GM23338 (cell line): Measurements from ENCODE around the gene LMX1B. TPM values are rescaled to one million over a fixed set of nuclear protein-coding genes. Genes with fewer than 3 reads are reported as not detected.

Experiments used
- ATAC-seq: fragments of 200-7000 bp; cut with Tn5 transposase; 3 replicates; pipeline ENCODE4 v1.9.1; 2020
- DNase-seq: peaks from one replicate; pipeline ENCODE4 v3.0.0-alpha.2; 2015; ENCODE audit warnings: low spot score
- H2AFZ ChIP-seq: fragments of 200-600 bp; sonication (generic); 2 replicates; pipeline ENCODE4 v1.8.0; 2016; ENCODE audit warnings: antibody characterized with exemption, mild to moderate bottlenecking, moderate library complexity
- H3F3A ChIP-seq: fragments of 200-600 bp; sonication (generic); replicated peaks from 2 replicates; pipeline ENCODE4 v1.8.0; 2017; ENCODE audit warnings: antibody characterized with exemption, mixed run types, low read depth
- H3K27ac ChIP-seq: fragments of 200-600 bp; sonication (generic); 2 replicates; pipeline ENCODE4 v1.6.1; 2016; ENCODE audit warnings: low read depth
- H3K27me3 ChIP-seq: fragments of 200-600 bp; sonication (generic); 2 replicates; pipeline ENCODE4 v1.8.0; 2016; ENCODE audit warnings: mild to moderate bottlenecking, mixed run types, moderate library complexity; ENCODE audit not compliant: insufficient read depth
- H3K36me3 ChIP-seq: fragments of 200-600 bp; sonication (generic); 2 replicates; pipeline ENCODE4 v1.8.0; 2016; ENCODE audit warnings: mild to moderate bottlenecking; ENCODE audit not compliant: insufficient read depth
- H3K4me1 ChIP-seq: fragments of 200-600 bp; sonication (generic); 2 replicates; pipeline ENCODE4 v1.8.0; 2016; ENCODE audit warnings: mild to moderate bottlenecking, moderate library complexity; ENCODE audit not compliant: insufficient read depth
- H3K4me2 ChIP-seq: fragments of 200-600 bp; sonication (generic); 2 replicates; pipeline ENCODE4 v1.7.1; 2017; ENCODE audit warnings: mixed run types
- H3K4me3 ChIP-seq: fragments of 200-600 bp; sonication (generic); 2 replicates; pipeline ENCODE4 v1.6.1; 2016; ENCODE audit warnings: mixed run types
- H3K79me2 ChIP-seq: fragments of 200-600 bp; sonication (generic); replicated peaks from 2 replicates; pipeline ENCODE4 v1.8.0; 2017; ENCODE audit warnings: mild to moderate bottlenecking; ENCODE audit not compliant: insufficient read depth
- H3K9me2 ChIP-seq: fragments of 200-600 bp; sonication (generic); 2 replicates; pipeline ENCODE4 v1.8.0; 2017; ENCODE audit not compliant: insufficient read depth
- H4K20me1 ChIP-seq: fragments of 200-600 bp; sonication (generic); replicated peaks from 2 replicates; pipeline ENCODE4 v1.8.0; 2017; ENCODE audit warnings: mild to moderate bottlenecking; ENCODE audit not compliant: insufficient read depth
- H3K27ac Mint-ChIP-seq: 2 replicates; pipeline ENCODE4 v1.8.0; 2020; ENCODE audit warnings: inconsistent platforms, mild to moderate bottlenecking, moderate library complexity, mixed read lengths
- H3K27me3 Mint-ChIP-seq: 3 replicates; pipeline ENCODE4 v1.8.0; 2022; ENCODE audit warnings: low read depth, mild to moderate bottlenecking, moderate library complexity, mixed read lengths, inconsistent platforms; ENCODE audit not compliant: insufficient read depth, poor library complexity
- H3K36me3 Mint-ChIP-seq: 3 replicates; pipeline ENCODE4 v1.8.0; 2021; ENCODE audit warnings: low read depth, mild to moderate bottlenecking, inconsistent platforms, moderate library complexity, mixed read lengths
- H3K4me1 Mint-ChIP-seq: 3 replicates; pipeline ENCODE4 v1.8.0; 2020; ENCODE audit warnings: mild to moderate bottlenecking, inconsistent platforms, mixed read lengths
- H3K4me3 Mint-ChIP-seq: 3 replicates; pipeline ENCODE4 v1.8.0; 2021; ENCODE audit warnings: moderate library complexity, mild to moderate bottlenecking, inconsistent platforms, mixed read lengths
- H3K9me3 Mint-ChIP-seq: 3 replicates; pipeline ENCODE4 v1.8.0; 2020; ENCODE audit warnings: moderate library complexity, mild to moderate bottlenecking, inconsistent platforms, mixed read lengths
- ETS1 ChIP-seq: IDR thresholded peaks from 2 replicates; pipeline ENCODE4 v1.6.1; 2016; ENCODE audit warnings: antibody characterized with exemption
- EZH2 ChIP-seq: fragments of 200-600 bp; sonication (generic); IDR thresholded peaks from one replicate; pipeline ENCODE4 v1.8.0; 2017; ENCODE audit warnings: antibody characterized with exemption, mild to moderate bottlenecking, low read depth; ENCODE audit not compliant: unreplicated experiment
- EZH2phosphoT487 ChIP-seq: fragments of 200-600 bp; sonication (generic); IDR thresholded peaks from one replicate; pipeline ENCODE4 v1.8.1; 2018; ENCODE audit warnings: antibody characterized with exemption; ENCODE audit not compliant: unreplicated experiment
- STAT1 ChIP-seq: IDR thresholded peaks from one replicate; pipeline ENCODE4 v1.6.1; 2016; ENCODE audit warnings: antibody characterized with exemption; ENCODE audit not compliant: unreplicated experiment
- polyA plus RNA-seq: library from polyadenylated mRNA; unstranded; fragments of >200 nt; fragmentation: Nextera tagmentation; extraction: Ambion mirVana; gene quantifications from 2 replicates; pipeline ENCODE4 v1.2.1, GENCODE V29; 2016
- total RNA-seq: library from RNA; depleted of rRNA; stranded (reverse); fragments of >200 nt; shearing (Covaris generic); gene quantifications from 2 replicates; pipeline ENCODE4 v1.2.3, GENCODE V29; 2014
- TF ChIP-seq, protein P1 (sequence below): IDR thresholded peaks from one replicate; pipeline ENCODE4 v1.6.1; 2018; ENCODE audit warnings: antibody characterized with exemption; ENCODE audit not compliant: unreplicated experiment

LMX1B gene
- total and polyA plus RNA-seq, 2 experiments from 2014 or later: 0.08 to 0.21 TPM

GRCh38 chr9:126635061-126635460 lies 21.3 kb downstream of the LMX1B start:
- TF ChIP-seq ETS1 (no peak), STAT1 (no peak), EZH2phosphoT487 (no peak), EZH2 (no peak)
- TF ChIP-seq, protein P1, sequence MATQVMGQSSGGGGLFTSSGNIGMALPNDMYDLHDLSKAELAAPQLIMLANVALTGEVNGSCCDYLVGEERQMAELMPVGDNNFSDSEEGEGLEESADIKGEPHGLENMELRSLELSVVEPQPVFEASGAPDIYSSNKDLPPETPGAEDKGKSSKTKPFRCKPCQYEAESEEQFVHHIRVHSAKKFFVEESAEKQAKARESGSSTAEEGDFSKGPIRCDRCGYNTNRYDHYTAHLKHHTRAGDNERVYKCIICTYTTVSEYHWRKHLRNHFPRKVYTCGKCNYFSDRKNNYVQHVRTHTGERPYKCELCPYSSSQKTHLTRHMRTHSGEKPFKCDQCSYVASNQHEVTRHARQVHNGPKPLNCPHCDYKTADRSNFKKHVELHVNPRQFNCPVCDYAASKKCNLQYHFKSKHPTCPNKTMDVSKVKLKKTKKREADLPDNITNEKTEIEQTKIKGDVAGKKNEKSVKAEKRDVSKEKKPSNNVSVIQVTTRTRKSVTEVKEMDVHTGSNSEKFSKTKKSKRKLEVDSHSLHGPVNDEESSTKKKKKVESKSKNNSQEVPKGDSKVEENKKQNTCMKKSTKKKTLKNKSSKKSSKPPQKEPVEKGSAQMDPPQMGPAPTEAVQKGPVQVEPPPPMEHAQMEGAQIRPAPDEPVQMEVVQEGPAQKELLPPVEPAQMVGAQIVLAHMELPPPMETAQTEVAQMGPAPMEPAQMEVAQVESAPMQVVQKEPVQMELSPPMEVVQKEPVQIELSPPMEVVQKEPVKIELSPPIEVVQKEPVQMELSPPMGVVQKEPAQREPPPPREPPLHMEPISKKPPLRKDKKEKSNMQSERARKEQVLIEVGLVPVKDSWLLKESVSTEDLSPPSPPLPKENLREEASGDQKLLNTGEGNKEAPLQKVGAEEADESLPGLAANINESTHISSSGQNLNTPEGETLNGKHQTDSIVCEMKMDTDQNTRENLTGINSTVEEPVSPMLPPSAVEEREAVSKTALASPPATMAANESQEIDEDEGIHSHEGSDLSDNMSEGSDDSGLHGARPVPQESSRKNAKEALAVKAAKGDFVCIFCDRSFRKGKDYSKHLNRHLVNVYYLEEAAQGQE: no peak
- no peak overlapping the region for H3K4me3 Mint-ChIP-seq

DNA sequence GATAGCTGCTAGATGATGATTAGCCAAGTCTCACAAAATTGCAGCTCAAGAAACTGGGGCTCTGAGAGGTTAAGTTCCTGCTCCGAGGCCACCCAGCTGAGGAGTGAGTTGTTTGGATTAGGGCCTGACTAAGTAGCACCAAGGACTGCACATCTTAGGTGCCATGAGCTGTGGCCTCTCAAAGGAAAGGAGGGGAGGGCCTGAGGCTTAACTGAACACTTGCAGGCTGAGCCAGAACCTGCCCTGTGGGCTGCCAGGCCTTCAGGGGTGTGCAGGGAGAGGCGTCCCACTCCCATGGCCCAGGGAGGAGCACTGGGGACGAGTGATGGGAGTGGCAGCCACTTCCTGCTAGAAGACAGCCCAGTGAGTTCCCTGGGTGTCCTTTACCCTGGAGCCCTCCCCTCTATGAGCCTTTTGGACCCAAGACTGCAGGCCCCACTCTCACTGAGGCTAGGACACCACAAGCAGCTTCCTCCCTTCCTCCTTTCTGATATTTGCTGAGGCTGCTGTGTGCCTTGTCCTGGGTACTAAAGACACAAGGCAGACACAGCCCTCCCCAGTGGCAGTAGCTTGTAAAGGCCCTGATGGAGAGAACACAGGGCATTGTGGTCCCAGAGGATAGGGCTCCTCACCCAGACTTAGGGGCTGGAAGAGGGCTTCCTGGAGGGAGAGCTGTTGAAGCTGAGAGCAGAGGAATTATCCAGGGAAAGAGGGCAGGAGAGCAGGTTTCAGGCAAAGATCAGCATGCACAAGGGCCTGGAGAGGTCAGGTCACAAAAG lies 22.1 kb downstream of the LMX1B start:
- H3K27ac Mint-ChIP-seq: no peak overlapping the region
- H2AFZ ChIP-seq: no peak overlapping the region
- H3K4me1 Mint-ChIP-seq: peaks cover 14% of the 10 kb centered on the region

More at GRCh38 chr9:126635061-126635460, 21.3 kb downstream of the LMX1B start:
- Histone ChIP-seq H3K4me3 (no peak overlapping the region), H2AFZ (no peak overlapping the region), H3F3A (no peaks in the 10 kb centered on the region), H3K36me3 (no peaks in the 10 kb centered on the region), H3K27me3 (peaks cover 97% of the 10 kb centered on the region), H3K4me2 (no peak overlapping the region), H3K9me2 (no peaks in the 10 kb centered on the region), H3K79me2 (no peaks in the 10 kb centered on the region), H3K27ac (no peak overlapping the region), H3K4me1 (peaks cover 15% of the 10 kb centered on the region; the same call in 1 of the 2 replicates), H4K20me1 (no peaks in the 10 kb centered on the region; the same call in 1 of the 2 replicates)
- Mint-ChIP-seq H3K36me3 (no peaks in the 10 kb centered on the region), H3K9me3 (no peaks in the 10 kb centered on the region; the same call in 2 of the 3 replicates), H3K27me3 (peaks cover 77% of the 10 kb centered on the region), H3K4me1 (peaks cover 14% of the 10 kb centered on the region), H3K27ac (no peak overlapping the region)
- DNase-seq (no peak), ATAC-seq (no peak)

More for the DNA sequence above, 22.1 kb downstream of the LMX1B start:
- TF ChIP-seq EZH2phosphoT487: no peak
- no peaks in the 10 kb centered on the region for H3K79me2 ChIP-seq
- peaks cover 97% of the 10 kb centered on the region for H3K27me3 ChIP-seq
- H3K4me3 ChIP-seq: no peak overlapping the region
- no peaks in the 10 kb centered on the region for H3F3A ChIP-seq
- H3K36me3 ChIP-seq: no peaks in the 10 kb centered on the region
- H4K20me1 ChIP-seq: no peaks in the 10 kb centered on the region; the same call in 1 of the 2 replicates
- H3K27me3 Mint-ChIP-seq: peaks cover 73% of the 10 kb centered on the region
- no peaks in the 10 kb centered on the region; the same call in 2 of the 3 replicates for H3K9me3 Mint-ChIP-seq
- no peaks in the 10 kb centered on the region for H3K9me2 ChIP-seq
- no peak overlapping the region for H3K27ac ChIP-seq
- no peak overlapping the region for H3K4me2 ChIP-seq
- peak; percentile 45 for DNase-seq
- no peaks in the 10 kb centered on the region for H3K36me3 Mint-ChIP-seq
- H3K4me1 ChIP-seq: peaks cover 13% of the 10 kb centered on the region; the same call in 1 of the 2 replicates
- peak; percentile 22 for ATAC-seq
- H3K4me3 Mint-ChIP-seq: no peak overlapping the region
